DMS79 (cell line): Measurements from ENCODE around the gene PLCH1.

Experiments
- DNase-seq: peaks from one replicate; lab custom pipeline; 2025; lab: John Stamatoyannopoulos, UW

PLCH1 gene

DNA sequence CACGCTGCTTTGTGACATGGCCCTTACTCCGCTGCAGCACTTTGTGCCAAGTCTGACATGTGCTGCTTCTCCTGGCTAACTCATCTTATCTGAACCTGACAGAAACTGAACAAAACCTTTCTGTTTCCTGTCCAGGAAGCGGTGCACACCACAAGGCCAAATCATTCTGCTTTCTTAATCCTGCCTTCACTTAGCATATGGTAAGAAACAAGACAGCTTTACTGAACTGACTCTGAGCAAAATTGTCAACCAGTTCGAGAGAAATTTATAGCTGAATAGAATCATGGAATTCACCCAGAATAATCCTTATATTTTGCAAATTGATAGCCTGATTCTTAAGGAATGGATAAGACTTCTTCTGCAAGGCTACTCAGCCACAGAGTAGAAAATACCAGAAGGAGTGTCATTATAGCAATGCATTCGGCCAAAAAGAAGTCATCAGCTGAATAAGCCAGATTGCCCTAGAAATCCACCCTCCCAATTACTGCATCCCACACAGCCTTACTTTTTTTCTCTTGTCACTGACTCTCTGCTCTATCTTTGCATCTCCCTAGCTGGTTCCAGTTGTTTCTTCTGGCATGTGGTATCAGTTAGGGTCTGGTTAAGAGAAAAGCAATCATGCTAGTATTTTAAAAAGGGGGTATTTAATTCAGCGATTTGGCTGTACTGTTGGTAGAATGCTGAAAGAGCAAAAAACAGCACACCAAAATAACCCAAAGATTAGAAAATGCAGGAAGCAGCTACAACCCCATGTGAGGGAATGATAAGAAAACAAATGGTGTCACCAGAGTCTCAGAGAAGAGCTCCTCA lies 409.8 kb downstream of the PLCH1 start:
- DNase-seq: no peak

DNA sequence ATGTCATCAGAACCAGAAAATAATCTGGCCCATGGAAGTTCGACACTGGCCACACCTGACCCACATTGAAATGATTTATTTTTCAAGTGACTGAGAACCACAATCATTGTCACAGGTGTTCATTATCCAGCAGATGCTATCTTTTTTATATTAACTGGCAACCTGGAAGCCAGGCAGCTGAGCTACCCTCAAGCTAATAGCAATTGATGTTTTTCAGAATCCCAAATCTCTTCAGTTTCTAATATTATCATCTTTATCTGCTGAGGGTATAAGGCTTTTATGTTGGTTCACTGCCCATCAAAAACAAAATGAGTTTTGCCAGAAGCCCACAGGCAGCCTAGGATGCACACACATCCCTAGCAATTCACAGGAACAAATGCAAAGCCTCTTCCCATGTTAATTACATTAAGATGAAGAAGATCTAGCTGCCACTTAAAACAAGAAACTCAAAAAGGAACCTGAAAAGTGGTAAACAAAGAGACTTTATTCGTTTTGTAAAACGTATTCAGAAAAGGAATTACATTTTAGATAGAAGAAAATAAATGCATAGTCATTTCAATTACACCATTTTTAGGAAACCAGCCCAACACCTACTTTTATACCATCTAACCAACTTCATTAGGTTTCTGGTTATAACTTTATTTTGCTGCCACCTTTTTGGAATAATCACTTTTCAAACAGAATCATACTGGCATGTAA lies 410.5 kb downstream of the PLCH1 start:
- no peak for DNase-seq

DNA sequence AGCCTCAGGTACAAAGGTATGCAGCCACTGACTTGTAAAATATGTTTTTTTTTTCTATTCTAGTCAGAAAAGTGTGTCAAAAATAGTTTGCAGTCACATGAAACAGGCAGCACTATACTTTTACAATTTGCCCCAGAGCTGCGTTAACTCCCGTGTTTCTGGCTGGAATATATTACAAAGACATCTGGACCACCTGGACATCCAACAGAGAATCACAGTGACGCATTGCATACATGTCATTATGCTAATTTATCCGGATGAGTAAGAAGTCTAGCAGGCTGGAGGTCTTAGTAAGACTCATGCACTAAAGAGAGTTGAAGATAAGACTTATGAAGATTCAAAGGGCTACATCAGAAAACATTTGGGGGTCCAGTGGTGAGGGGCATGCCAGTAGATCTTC lies 412.2 kb downstream of the PLCH1 start:
- no peak for DNase-seq

DNA sequence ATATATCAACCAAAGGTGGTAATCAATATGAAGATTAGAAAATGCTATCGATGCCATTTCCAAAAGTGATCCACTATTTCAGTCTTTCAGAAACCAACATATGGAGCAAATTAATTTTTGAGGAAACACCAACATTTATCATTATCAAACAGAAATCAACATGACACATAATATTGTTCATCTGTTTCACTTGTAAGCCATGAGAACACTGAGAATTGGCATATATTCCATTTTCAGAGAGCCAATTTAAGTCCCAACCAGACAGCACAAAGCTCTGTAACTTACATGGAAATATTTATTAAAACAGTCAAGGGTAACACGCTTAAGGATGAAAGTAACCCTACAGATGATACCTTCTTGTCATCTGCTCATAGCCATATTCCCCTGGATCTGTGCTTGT lies 413.8 kb downstream of the PLCH1 start:
- no peak for DNase-seq

DNA sequence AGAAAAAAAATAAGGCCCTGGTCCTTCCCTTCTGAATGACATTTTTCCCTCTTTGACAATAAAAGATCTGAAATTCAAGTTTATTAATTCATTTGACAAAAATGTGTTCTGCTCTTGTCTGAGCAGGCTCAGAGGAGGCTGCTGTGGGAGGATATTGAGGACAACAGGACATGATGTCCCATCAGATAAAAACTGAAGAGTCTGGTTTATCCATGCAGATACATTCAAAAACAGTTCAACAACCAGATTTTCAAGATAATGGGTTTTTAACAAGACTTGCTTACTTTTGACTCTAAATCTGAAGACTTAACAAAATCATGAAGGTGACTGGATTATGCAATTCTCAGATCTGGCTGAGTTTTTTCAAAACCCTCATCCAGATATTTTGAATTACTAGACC lies 414.5 kb downstream of the PLCH1 start:
- no peak for DNase-seq

DNA sequence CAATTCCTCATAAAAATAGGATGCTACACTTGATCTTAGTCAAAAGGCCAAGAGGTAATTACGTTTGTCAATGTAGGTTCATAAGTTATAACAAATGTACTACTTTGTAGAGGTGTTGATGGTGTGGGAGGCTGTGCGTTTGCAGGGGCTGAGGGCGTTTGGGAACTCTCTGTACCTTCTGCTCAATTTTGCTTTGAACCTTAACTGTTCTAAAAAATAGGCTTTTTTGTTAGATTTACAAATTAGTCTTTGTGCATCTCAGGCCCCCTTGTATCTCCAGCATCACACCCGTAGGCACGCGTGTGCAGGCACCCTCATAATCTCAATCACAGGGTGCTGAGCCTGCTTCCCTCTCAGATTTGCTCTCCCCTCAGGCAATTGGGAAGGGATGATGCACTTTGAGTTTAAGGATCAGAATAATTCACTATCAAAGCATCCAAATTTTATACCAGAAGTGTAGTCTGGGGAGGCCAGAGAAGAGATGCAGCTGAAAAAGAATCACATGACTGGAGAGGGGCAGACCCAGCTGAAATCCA lies 415.3 kb downstream of the PLCH1 start:
- DNase-seq: no peak

DNA sequence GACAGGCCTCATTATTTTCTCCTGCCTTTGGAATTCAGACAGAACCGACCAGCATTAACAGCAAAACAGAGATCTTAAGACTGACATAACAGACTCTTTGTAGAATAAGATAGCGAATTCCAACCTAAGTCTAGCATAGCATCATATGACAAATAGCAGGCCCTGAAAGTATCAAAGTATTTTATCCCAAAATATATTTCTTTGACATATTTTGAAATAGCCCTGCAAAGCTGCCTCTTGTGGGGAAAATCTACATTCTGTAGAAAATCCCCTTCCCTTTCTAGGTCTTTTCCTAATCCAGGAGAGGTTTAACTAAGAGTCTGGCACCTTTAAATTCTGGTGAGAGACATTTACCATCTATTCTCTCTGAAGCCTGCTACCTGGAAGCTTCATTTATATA lies 417.0 kb downstream of the PLCH1 start:
- DNase-seq: no peak

DNA sequence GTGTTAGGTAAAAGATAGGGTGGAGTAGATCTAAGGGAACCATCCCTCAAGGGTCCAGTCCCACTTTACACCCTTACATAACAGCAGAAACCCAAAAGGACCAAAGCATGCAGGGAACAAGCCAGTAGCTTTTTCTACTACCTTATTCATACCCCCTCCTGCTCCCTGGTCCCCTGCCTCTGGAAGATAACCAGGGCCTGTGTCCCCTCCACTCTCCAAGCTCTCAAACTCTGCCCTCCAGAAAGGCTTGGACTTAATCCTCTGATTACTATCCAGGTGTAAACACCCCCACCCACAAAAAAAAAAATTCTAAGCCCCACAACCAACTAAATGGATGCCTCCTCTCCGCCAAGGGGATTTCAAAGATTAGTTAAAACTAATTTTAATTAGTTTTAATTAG lies 417.4 kb downstream of the PLCH1 start:
- DNase-seq: no peak

DNA sequence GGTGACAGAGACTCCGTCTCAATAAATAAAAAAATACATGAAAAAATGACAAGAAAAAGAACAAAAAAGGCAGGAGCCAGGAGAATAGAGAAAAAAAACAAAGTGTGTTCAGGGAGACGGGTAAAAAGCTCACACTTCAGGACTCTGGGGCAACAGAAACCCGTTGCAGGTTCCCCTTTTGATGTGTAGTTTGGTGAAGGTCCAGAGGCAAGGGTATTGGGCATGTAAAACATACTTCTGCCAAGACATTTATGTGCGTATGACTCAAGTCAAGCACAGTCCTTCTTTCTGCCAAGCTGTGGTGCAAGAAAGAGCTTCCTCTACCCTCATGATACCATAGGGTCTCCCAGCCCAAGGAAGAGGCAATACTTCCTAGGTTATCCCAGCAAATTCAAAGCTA lies 418.0 kb downstream of the PLCH1 start:
- DNase-seq: no peak

DNA sequence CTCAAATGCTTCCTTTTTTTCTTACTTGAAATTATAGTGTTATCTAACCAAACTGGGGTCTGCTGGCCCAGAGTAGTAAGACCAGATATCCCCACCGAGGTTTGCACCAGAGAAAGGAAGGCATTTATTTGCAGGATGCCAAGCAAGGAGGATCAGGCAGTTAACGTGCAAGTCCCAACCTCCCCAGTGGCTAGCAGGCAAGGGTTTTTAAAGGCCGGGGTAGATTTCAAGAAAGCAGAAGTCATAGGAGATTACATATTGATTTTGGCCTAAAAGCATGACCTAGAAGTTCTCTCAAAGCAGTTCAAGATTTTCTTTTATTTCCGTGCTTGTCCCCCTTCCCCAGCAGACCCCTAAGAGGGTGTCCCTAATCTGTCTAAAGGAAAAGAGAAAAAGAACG lies 418.6 kb downstream of the PLCH1 start:
- DNase-seq: no peak
